ENCODE measurements around the gene RPS21. TPM values are rescaled to one million over a fixed set of nuclear protein-coding genes. Genes with fewer than 3 reads are reported as not detected.
A peak's percentile ranks its signal among the peaks of the same experiment; 100 is the strongest.

RPS21 gene
- total and polyA plus RNA-seq, 2 of the 13 experiments (the other 11 are each of a cell fraction or from before 2014, with no cell fraction given) = 2,647 to 11,063 TPM

GRCh38 chr20:62370807-62371587 lies 15.9 kb upstream of the RPS21 start (continued):
- TF ChIP-seq KLF6 (CRISPR knock-in tag; IDR thresholded peaks at IDR 0.05) = no peak; the same call in 1 of the 2 replicates
- TF ChIP-seq ASH2L (IDR thresholded peaks at IDR 0.05; ENCODE audit: insufficient read length, low read depth, low read length) = no peak
- TF ChIP-seq ZNF180 (CRISPR knock-in tag; IDR thresholded peaks at IDR 0.05; ENCODE audit: borderline replicate concordance, low read depth) = no peak
- no peak for TF ChIP-seq ZNF383 (CRISPR knock-in tag; IDR thresholded peaks at IDR 0.05; ENCODE audit: borderline replicate concordance)
- no peak for TF ChIP-seq ISX (CRISPR knock-in tag; conservative IDR thresholded peaks at IDR 0.05)
- no peak for TF ChIP-seq ZNF282 (IDR thresholded peaks at IDR 0.05; ENCODE audit: partially characterized antibody)
- peak; percentile 90 for TF ChIP-seq ZNF280B (CRISPR knock-in tag; IDR thresholded peaks at IDR 0.05; ENCODE audit: borderline replicate concordance)
- TF ChIP-seq, protein P1, sequence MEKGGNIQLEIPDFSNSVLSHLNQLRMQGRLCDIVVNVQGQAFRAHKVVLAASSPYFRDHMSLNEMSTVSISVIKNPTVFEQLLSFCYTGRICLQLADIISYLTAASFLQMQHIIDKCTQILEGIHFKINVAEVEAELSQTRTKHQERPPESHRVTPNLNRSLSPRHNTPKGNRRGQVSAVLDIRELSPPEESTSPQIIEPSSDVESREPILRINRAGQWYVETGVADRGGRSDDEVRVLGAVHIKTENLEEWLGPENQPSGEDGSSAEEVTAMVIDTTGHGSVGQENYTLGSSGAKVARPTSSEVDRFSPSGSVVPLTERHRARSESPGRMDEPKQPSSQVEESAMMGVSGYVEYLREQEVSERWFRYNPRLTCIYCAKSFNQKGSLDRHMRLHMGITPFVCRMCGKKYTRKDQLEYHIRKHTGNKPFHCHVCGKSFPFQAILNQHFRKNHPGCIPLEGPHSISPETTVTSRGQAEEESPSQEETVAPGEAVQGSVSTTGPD (CRISPR knock-in tag; IDR thresholded peaks at IDR 0.05) = peak; percentile 35; the same call in 1 of the 2 replicates
- no peak; the same call in 1 of the 2 replicates for TF ChIP-seq HOXD1 (CRISPR knock-in tag; IDR thresholded peaks at IDR 0.05)
- no peak for TF ChIP-seq ZNF879 (CRISPR knock-in tag; IDR thresholded peaks at IDR 0.05)
- TF ChIP-seq ZSCAN20 (CRISPR knock-in tag; IDR thresholded peaks at IDR 0.05; ENCODE audit: borderline replicate concordance) = peak; percentile 73; the same call in 1 of the 2 replicates
- peak; percentile 80 for TF ChIP-seq DMAP1 (CRISPR knock-in tag; IDR thresholded peaks at IDR 0.05)
- TF ChIP-seq TAF1 (CRISPR knock-in tag; IDR thresholded peaks at IDR 0.05) = peak; percentile 59; the same call in 1 of the 2 replicates
- no peak for TF ChIP-seq U2AF2 (IDR thresholded peaks at IDR 0.05; ENCODE audit: low read depth, low read length)
- no peak; the same call in 1 of the 2 replicates for TF ChIP-seq ZNF839 (CRISPR knock-in tag; IDR thresholded peaks at IDR 0.05; ENCODE audit: borderline replicate concordance)
- TF ChIP-seq KAT2B (IDR thresholded peaks at IDR 0.05; ENCODE audit: borderline replicate concordance, low read depth, low read length) = no peak
- no peak for TF ChIP-seq ZNF3 (CRISPR knock-in tag; IDR thresholded peaks at IDR 0.05)
- 0 out of 2 replicates have a peak, but pooled peaks have one; percentile 77 for TF ChIP-seq TSC22D2 (CRISPR knock-in tag; IDR thresholded peaks at IDR 0.05; ENCODE audit: borderline replicate concordance)
- TF ChIP-seq, protein P2, sequence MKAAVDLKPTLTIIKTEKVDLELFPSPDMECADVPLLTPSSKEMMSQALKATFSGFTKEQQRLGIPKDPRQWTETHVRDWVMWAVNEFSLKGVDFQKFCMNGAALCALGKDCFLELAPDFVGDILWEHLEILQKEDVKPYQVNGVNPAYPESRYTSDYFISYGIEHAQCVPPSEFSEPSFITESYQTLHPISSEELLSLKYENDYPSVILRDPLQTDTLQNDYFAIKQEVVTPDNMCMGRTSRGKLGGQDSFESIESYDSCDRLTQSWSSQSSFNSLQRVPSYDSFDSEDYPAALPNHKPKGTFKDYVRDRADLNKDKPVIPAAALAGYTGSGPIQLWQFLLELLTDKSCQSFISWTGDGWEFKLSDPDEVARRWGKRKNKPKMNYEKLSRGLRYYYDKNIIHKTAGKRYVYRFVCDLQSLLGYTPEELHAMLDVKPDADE (CRISPR knock-in tag; IDR thresholded peaks at IDR 0.05) = no peak
- TF ChIP-seq SNAPC2 (CRISPR knock-in tag; IDR thresholded peaks at IDR 0.05) = peak; percentile 96
- peak; percentile 53 for TF ChIP-seq ZNF619 (CRISPR knock-in tag; IDR thresholded peaks at IDR 0.05)
- no peak for TF ChIP-seq ZNF557 (CRISPR knock-in tag; IDR thresholded peaks at IDR 0.05)
- TF ChIP-seq HBP1 (CRISPR knock-in tag; IDR thresholded peaks at IDR 0.05; ENCODE audit: low read depth) = no peak; the same call in 1 of the 2 replicates
- peak; percentile 92 for TF ChIP-seq MXD4 (CRISPR knock-in tag; IDR thresholded peaks at IDR 0.05)

Data from HepG2 (cell line).